ENCODE results near the gene CELF2. TPM values are rescaled to one million over a fixed set of nuclear protein-coding genes. Genes with fewer than 3 reads are reported as not detected.

Gene CELF2
- polyA plus RNA-seq, 1 experiment, result 24.7 TPM

DNA sequence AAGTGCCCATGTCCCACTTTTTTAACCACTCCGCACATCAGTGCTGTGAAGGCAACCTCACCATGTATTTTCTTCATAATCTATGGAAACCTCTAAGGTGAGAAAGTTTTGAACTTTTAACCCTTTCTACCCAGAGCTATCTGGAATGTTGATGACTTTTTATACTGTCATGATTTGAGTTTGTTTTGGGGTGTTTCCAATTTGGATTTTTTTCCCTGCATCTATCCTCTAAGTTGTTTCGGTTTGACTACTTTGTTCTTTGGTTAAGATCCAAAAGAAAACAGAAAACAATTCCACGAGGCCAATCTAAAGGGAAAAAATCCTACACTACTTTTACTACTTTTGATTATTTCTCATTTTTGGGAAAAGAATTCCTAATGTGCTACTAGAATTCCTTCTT, 314.1 kb downstream of the CELF2 start:
- ChIA-PET CTCF (no interaction called here), POLR2A (no interaction called here)
- Histone ChIP-seq H3K4me3 (ENCODE audit: low read depth, low read length) (no peak overlapping the region), H3K27ac (ENCODE audit: low read depth, low read length) (no peak overlapping the region), H3K9me3 (ENCODE audit: control insufficient read depth, insufficient read depth, low read length) (no peaks in the 10 kb centered on the region), H3K27me3 (ENCODE audit: control insufficient read depth, insufficient read depth, low read length) (no peaks in the 10 kb centered on the region)
- TF ChIP-seq, protein P1, sequence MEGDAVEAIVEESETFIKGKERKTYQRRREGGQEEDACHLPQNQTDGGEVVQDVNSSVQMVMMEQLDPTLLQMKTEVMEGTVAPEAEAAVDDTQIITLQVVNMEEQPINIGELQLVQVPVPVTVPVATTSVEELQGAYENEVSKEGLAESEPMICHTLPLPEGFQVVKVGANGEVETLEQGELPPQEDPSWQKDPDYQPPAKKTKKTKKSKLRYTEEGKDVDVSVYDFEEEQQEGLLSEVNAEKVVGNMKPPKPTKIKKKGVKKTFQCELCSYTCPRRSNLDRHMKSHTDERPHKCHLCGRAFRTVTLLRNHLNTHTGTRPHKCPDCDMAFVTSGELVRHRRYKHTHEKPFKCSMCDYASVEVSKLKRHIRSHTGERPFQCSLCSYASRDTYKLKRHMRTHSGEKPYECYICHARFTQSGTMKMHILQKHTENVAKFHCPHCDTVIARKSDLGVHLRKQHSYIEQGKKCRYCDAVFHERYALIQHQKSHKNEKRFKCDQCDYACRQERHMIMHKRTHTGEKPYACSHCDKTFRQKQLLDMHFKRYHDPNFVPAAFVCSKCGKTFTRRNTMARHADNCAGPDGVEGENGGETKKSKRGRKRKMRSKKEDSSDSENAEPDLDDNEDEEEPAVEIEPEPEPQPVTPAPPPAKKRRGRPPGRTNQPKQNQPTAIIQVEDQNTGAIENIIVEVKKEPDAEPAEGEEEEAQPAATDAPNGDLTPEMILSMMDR (IDR thresholded peaks at IDR 0.05; ENCODE audit: low read depth, low read length), result no peak
- DNase-seq (ENCODE audit: low read depth, low spot score), result no peak

DNA sequence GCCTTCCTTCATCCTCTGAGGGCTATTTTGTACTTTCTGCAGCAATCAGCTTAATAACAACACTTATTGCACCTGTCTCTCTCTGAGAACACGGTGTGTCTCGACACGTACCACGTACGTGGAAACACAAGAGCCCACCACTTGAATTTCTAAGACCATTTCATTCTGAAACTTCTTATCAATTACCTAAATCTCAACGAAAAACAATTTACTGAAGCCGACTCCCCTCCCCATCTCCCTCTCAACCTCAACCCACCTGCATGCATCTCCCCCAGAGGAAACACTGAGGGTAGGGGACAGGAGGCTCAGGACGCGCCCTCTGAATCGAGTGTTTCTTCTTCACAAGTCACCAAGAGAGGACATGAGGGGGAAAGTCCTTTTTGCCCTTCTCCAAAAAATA, 315.2 kb downstream of the CELF2 start:
- Histone ChIP-seq H3K27me3 (ENCODE audit: control insufficient read depth, insufficient read depth, low read length) (no peaks in the 10 kb centered on the region), H3K27ac (ENCODE audit: low read depth, low read length) (no peak overlapping the region), H3K9me3 (ENCODE audit: control insufficient read depth, insufficient read depth, low read length) (no peaks in the 10 kb centered on the region; the same call in 1 of the 2 replicates), H3K4me3 (ENCODE audit: low read depth, low read length) (no peak overlapping the region)
- ChIA-PET POLR2A (no interaction called here), CTCF (no interaction called here)
- TF ChIP-seq, protein P1 (IDR thresholded peaks at IDR 0.05; ENCODE audit: low read depth, low read length), result no peak
- DNase-seq (ENCODE audit: low read depth, low spot score), result no peak

DNA sequence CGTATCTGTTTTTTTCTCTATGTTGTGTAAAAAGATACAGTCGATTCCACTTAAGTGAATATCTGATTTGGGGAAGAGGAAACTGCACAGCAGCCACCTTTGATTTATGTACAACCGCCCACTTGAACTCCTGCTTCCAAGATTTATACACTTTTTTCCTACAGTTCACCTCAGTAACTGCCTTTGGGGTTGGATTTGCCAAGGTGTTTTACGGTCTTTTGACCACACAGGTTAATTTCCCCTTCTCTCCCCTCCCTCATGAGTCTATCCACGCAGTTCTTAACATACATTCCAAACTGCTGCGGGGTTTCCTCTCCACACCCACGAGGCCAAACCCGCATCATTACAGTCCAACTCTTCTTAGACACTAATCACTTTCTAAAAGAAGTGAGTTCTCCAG, 316.8 kb downstream of the CELF2 start:
- TF ChIP-seq, protein P1 (IDR thresholded peaks at IDR 0.05; ENCODE audit: low read depth, low read length), result no peak
- H3K27ac ChIP-seq (ENCODE audit: low read depth, low read length), result no peak overlapping the region
- no peak overlapping the region for H3K4me3 ChIP-seq (ENCODE audit: low read depth, low read length)
- CTCF ChIA-PET, result no interaction called here
- POLR2A ChIA-PET, result no interaction called here
- no peaks in the 10 kb centered on the region; the same call in 1 of the 2 replicates for H3K9me3 ChIP-seq (ENCODE audit: control insufficient read depth, insufficient read depth, low read length)
- H3K27me3 ChIP-seq (ENCODE audit: control insufficient read depth, insufficient read depth, low read length), result no peaks in the 10 kb centered on the region
- DNase-seq (ENCODE audit: low read depth, low spot score), result no peak

DNA sequence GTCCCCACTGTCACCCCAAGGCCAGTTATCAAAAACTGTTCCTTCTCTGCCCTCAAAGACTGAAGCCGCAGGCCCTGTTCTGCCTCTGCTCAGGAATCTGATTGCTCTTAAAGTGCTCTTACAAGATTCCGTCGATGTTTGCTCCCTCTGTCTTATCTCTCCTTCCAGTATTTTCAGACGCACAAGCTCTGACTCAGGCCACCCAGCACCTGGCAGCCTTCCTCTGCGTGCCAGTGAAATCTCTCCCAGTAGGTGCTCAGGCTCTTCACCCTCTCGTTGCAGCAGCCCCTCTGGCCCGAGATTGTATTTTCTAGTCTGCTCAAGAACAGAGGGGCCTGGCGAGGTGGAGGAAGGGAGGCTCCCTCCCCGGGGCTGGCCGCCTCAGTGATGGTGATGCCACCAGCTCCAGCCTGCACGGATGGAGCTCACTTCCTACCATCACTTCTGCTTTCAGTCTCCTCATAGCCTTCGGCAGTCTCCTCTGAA, 317.5 kb downstream of the CELF2 start:
- CTCF ChIA-PET, result interaction anchor here (0.6 kb wide), 1 partner anchor 148 kb away, joined by 3 read pairs; no protein-coding TSS in a partner anchor
- POLR2A ChIA-PET, result no interaction called here
- Histone ChIP-seq H3K9me3 (ENCODE audit: control insufficient read depth, insufficient read depth, low read length) (peaks cover 3% of the 10 kb centered on the region; the same call in 1 of the 2 replicates), H3K27ac (ENCODE audit: low read depth, low read length) (no peak overlapping the region), H3K4me3 (ENCODE audit: low read depth, low read length) (no peak overlapping the region), H3K27me3 (ENCODE audit: control insufficient read depth, insufficient read depth, low read length) (no peaks in the 10 kb centered on the region)
- TF ChIP-seq, protein P1 (IDR thresholded peaks at IDR 0.05; ENCODE audit: low read depth, low read length), result no peak
- no peak for DNase-seq (ENCODE audit: low read depth, low spot score)

DNA sequence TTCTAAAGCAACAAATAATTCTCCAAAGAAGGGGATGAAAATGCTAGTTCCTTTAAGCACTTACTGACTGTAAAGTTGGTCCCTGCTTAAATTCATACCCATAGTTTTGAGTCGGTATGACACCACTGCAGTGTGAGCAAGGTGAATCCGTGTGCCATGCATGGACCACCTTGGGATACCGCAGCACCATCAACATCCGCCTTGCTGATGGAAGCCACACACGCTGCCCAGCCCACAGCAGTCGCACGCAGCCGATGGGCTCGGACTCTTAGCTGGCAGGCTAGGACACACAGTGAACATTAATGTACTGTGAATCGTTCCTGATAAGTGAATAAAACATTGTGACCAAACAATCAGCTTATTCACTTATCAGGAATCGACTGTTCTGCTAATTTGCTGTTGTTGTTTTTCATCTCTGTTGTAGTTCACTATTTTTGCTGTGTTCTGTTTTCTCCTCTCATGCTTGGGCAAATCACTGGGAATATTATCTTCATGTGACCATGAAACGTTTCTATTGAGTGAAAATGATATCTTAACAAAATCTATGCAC, 318.3 kb downstream of the CELF2 start:
- H3K9me3 ChIP-seq (ENCODE audit: control insufficient read depth, insufficient read depth, low read length), result peaks cover 3% of the 10 kb centered on the region; the same call in 1 of the 2 replicates
- ChIA-PET CTCF (interaction anchor here (0.8 kb wide), 1 partner anchor 8 kb away, joined by 4 read pairs; no protein-coding TSS in a partner anchor), POLR2A (no interaction called here)
- H3K27me3 ChIP-seq (ENCODE audit: control insufficient read depth, insufficient read depth, low read length), result no peaks in the 10 kb centered on the region
- TF ChIP-seq, protein P1 (IDR thresholded peaks at IDR 0.05; ENCODE audit: low read depth, low read length), result no peak
- no peak for DNase-seq (ENCODE audit: low read depth, low spot score)
- no peak overlapping the region for H3K4me3 ChIP-seq (ENCODE audit: low read depth, low read length)
- no peak overlapping the region for H3K27ac ChIP-seq (ENCODE audit: low read depth, low read length)

Data from AG04450 (cell line).